ENCODE data around the gene CRTC1. TPM values are rescaled to one million over a fixed set of nuclear protein-coding genes. Genes with fewer than 3 reads are reported as not detected.

CRTC1 gene
- total and polyA plus RNA-seq, 2 experiments from 2014 or later = 1.2 to 5.1 TPM

DNA sequence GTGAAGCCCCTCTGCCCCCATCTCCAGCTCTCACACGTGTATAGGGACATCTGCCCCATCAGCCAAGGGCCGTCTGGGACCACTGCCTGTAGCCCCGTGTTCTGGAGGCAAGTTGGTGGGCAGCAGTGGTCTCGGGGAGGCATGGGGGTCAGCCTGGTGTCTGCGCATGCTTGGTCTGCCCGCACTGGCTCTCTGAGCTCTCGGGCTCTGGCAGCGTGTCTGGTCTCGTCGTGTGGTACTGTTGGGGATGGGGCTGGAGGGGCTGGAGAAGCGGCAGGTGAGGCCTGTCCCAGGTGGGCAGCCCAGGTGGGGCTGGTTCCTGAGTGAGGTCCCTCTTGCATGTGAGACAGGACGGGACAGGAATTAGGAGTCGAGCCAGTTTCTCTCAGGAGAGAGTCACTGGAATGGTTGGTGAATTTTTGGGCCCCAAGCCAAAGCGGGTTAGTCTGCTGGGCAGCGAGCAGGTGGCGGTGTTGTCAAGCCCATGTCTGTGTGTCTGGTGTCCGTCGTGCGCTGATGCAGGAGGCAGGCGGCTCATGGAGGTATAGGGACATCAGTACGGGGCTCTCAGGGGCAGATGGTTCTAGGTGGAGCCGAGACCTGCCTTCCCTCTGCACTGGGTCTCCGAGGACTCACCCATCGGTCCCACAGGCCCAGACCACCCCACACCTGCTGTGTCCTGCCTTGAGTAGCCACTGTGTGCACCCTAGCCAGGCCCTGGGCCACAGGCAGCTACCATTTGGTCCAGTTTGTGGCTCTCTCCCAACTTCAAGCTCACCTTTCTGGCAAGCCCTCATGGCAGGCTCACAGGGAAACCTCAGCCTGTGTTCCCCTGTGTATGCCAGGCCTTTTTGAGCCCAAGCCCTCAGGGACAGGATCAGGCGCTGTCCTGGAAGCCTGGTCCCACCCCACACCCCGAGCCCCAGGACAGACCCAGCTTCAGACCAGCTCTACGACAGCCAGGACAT, 89.4 kb downstream of the CRTC1 start:
- 84% methylated on average over 27 of the region's 27 CpGs for WGBS, 2 experiments (ENCODE audit: low coverage in 1 of 2, low lambda C conversion rate in 2 of 2, missing lambda C conversion rate in 2 of 2)
- no peak for DNase-seq

DNA sequence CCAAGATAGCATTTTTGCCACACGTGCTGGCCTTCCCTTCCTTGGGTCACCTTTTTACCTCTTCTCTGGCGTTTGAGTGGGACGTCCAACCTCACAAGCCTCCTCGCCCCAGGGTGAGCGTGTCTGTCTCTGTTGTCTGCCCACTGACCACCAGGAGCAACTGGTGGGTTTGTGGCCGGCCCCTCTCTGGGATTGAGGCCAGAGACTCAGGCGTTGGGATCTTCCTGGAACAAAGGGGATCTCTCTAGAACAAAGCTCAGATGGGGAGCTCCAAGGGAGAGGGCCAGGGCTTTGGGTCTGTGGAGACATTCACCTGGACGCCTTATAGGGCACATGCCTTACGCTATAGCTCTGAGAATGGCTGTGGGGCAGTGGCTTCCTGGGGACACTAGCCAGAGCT, 90.2 kb downstream of the CRTC1 start:
- H3K4me2 ChIP-seq (ENCODE audit: unreplicated experiment) = no peak overlapping the region
- H3F3A ChIP-seq (ENCODE audit: insufficient read depth) = no peaks in the 10 kb centered on the region
- H3K4me1 ChIP-seq (ENCODE audit: insufficient read depth) = peaks cover 11% of the 10 kb centered on the region
- H3K27me3 ChIP-seq (replicated peaks; ENCODE audit: insufficient read depth) = no peaks in the 10 kb centered on the region
- WGBS, 2 experiments (ENCODE audit: low coverage in 1 of 2, low lambda C conversion rate in 2 of 2, missing lambda C conversion rate in 2 of 2) = 88 to 89% methylated on average over 9 of the region's 9 CpGs
- DNase-seq = no peak
- no peaks in the 10 kb centered on the region for H4K20me1 ChIP-seq (ENCODE audit: insufficient read depth)
- in situ Hi-C loops (cut with MboI) = no loop called here
- H3K27ac ChIP-seq = no peak overlapping the region
- TF ChIP-seq EZH2phosphoT487 (IDR thresholded peaks at IDR 0.05; ENCODE audit: insufficient read depth, low read depth) (no peak), EZH2 (IDR thresholded peaks at IDR 0.05; ENCODE audit: insufficient read depth, poor library complexity, severe bottlenecking) (no peak)
- no peaks in the 10 kb centered on the region for H3K9me2 ChIP-seq (ENCODE audit: insufficient read depth)
- H2AFZ ChIP-seq = no peak overlapping the region
- H3K36me3 ChIP-seq (ENCODE audit: low read depth) = no peaks in the 10 kb centered on the region
- no peak overlapping the region for H3K4me3 ChIP-seq
- H3K9ac ChIP-seq = no peak overlapping the region
- no peaks in the 10 kb centered on the region for H3K9me3 ChIP-seq (ENCODE audit: low read depth)
- no peaks in the 10 kb centered on the region for H3K79me2 ChIP-seq (ENCODE audit: insufficient read depth)

More for the DNA sequence above, 89.4 kb downstream of the CRTC1 start:
- Histone ChIP-seq H2AFZ (no peak overlapping the region), H3K4me2 (ENCODE audit: unreplicated experiment) (no peak overlapping the region), H3K9ac (no peak overlapping the region), H3K27ac (no peak overlapping the region), H3K27me3 (replicated peaks; ENCODE audit: insufficient read depth) (no peaks in the 10 kb centered on the region), H4K20me1 (ENCODE audit: insufficient read depth) (no peaks in the 10 kb centered on the region), H3K4me1 (ENCODE audit: insufficient read depth) (peaks cover 11% of the 10 kb centered on the region), H3K36me3 (ENCODE audit: low read depth) (no peaks in the 10 kb centered on the region), H3F3A (ENCODE audit: insufficient read depth) (no peaks in the 10 kb centered on the region), H3K4me3 (no peak overlapping the region), H3K9me3 (ENCODE audit: low read depth) (no peaks in the 10 kb centered on the region), H3K79me2 (ENCODE audit: insufficient read depth) (no peaks in the 10 kb centered on the region), H3K9me2 (ENCODE audit: insufficient read depth) (no peaks in the 10 kb centered on the region)
- in situ Hi-C loops (cut with MboI) = no loop called here
- TF ChIP-seq EZH2phosphoT487 (IDR thresholded peaks at IDR 0.05; ENCODE audit: insufficient read depth, low read depth) (no peak), EZH2 (IDR thresholded peaks at IDR 0.05; ENCODE audit: insufficient read depth, poor library complexity, severe bottlenecking) (no peak)

DNA sequence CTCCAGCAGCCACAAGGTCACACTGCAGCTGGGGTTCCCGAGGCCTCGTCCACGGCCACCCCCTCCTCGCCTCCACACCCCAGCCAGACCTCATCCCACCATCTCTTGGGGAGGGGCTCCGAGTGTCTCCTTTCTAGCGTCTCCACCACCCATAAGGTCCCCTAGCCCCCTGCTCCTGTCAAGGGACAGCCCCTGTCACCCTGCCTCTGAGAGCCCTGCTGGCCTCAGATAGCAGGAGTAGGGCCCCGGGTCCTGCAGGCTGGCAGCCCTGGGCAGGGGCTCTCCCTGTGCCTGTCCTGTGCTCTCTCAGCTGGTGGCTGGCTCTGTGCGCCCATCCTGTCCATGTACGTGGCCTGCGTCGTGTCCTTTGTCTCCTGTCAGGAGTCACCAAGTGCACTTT, 90.6 kb downstream of the CRTC1 start:
- Histone ChIP-seq H3K4me2 (ENCODE audit: unreplicated experiment) (no peak overlapping the region), H4K20me1 (ENCODE audit: insufficient read depth) (no peaks in the 10 kb centered on the region), H3K4me1 (ENCODE audit: insufficient read depth) (peaks cover 11% of the 10 kb centered on the region), H3K9ac (no peak overlapping the region), H3K27ac (no peak overlapping the region), H3F3A (ENCODE audit: insufficient read depth) (no peaks in the 10 kb centered on the region), H3K27me3 (replicated peaks; ENCODE audit: insufficient read depth) (no peaks in the 10 kb centered on the region), H3K9me2 (ENCODE audit: insufficient read depth) (no peaks in the 10 kb centered on the region), H2AFZ (no peak overlapping the region), H3K79me2 (ENCODE audit: insufficient read depth) (no peaks in the 10 kb centered on the region), H3K4me3 (no peak overlapping the region), H3K9me3 (ENCODE audit: low read depth) (no peaks in the 10 kb centered on the region), H3K36me3 (ENCODE audit: low read depth) (no peaks in the 10 kb centered on the region)
- TF ChIP-seq EZH2 (IDR thresholded peaks at IDR 0.05; ENCODE audit: insufficient read depth, poor library complexity, severe bottlenecking) = no peak
- no peak for TF ChIP-seq EZH2phosphoT487 (IDR thresholded peaks at IDR 0.05; ENCODE audit: insufficient read depth, low read depth)
- WGBS, 2 experiments (ENCODE audit: low coverage in 1 of 2, low lambda C conversion rate in 2 of 2, missing lambda C conversion rate in 2 of 2) = 93 to 96% methylated on average over 11 of the region's 11 CpGs
- in situ Hi-C loops (cut with MboI) = no loop called here
- no peak for DNase-seq

DNA sequence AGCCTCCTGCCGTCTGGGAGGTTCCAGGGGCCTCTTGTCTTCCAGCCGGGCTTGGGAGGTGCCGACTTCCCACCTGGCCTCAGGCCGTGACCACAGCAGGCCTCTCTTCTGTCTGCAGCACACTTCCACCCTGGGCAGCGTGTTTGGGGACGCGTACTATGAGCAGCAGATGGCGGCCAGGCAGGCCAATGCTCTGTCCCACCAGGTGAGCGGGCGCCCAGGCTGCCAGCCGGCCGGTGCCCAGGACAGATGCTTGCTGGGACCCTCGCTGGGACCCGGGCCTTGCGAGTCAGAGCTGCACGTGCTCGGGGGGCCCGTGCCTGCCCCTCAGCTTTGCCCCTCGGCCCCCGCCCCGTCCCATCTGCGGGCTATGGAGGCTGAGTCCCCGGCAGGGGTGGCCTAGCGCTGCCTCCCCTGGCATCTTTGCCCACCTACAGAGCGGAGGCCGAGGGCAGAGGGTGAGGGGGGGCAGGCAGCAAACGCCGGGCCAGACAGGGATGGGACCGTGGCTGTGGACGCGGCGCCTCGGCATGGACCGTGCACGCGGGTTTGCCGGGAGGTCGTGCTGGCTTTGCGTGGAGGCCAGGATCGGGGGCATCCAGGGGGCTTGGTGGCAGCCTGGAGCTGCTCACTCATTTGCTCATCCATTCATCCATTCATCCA, 91.4 kb downstream of the CRTC1 start:
- in situ Hi-C loops (cut with MboI) = no loop called here
- no peaks in the 10 kb centered on the region for H3K36me3 ChIP-seq (ENCODE audit: low read depth)
- no peaks in the 10 kb centered on the region for H3K27me3 ChIP-seq (replicated peaks; ENCODE audit: insufficient read depth)
- no peak overlapping the region for H3K4me3 ChIP-seq
- no peak overlapping the region for H2AFZ ChIP-seq
- no peaks in the 10 kb centered on the region for H3F3A ChIP-seq (ENCODE audit: insufficient read depth)
- TF ChIP-seq EZH2phosphoT487 (IDR thresholded peaks at IDR 0.05; ENCODE audit: insufficient read depth, low read depth) (no peak), EZH2 (IDR thresholded peaks at IDR 0.05; ENCODE audit: insufficient read depth, poor library complexity, severe bottlenecking) (no peak)
- H3K79me2 ChIP-seq (ENCODE audit: insufficient read depth) = no peaks in the 10 kb centered on the region
- H3K9me3 ChIP-seq (ENCODE audit: low read depth) = no peaks in the 10 kb centered on the region
- no peaks in the 10 kb centered on the region for H4K20me1 ChIP-seq (ENCODE audit: insufficient read depth)
- no peak overlapping the region for H3K4me2 ChIP-seq (ENCODE audit: unreplicated experiment)
- DNase-seq = no peak
- no peak overlapping the region for H3K9ac ChIP-seq
- H3K27ac ChIP-seq = no peak overlapping the region
- H3K9me2 ChIP-seq (ENCODE audit: insufficient read depth) = no peaks in the 10 kb centered on the region
- H3K4me1 ChIP-seq (ENCODE audit: insufficient read depth) = peaks cover 11% of the 10 kb centered on the region
- WGBS, 2 experiments (ENCODE audit: low coverage in 1 of 2, low lambda C conversion rate in 2 of 2, missing lambda C conversion rate in 2 of 2) = 95 to 96% methylated on average over 20 to 40 of the region's 40 CpGs
